DND-41 (cell line): ENCODE measurements around the gene PTPN12.

Experiments
- CTCF ChIP-seq: IDR thresholded peaks from 2 replicates; pipeline ENCODE4 v1.5.1; 2012; ENCODE audit warnings: borderline replicate concordance, low read length, moderate library complexity, mild to moderate bottlenecking; ENCODE audit not compliant: poor library complexity, severe bottlenecking; ENCODE audit errors: extremely low read depth
- EZH2 ChIP-seq: IDR thresholded peaks from 3 replicates; pipeline ENCODE4 v1.6.1; 2012; ENCODE audit warnings: borderline replicate concordance, low read depth, mild to moderate bottlenecking, moderate library complexity, low read length, inconsistent platforms; ENCODE audit not compliant: severe bottlenecking

- no peak for TF ChIP-seq CTCF
- no peak for TF ChIP-seq EZH2
Observed at GRCh38 chr7:77550586-77550985, 13.5 kb downstream of the PTPN12 start.
